H7 (cell line): ENCODE measurements around the gene FITM1. TPM values are rescaled to one million over a fixed set of nuclear protein-coding genes. Genes with fewer than 3 reads are reported as not detected.

Experiments
- DNase-seq: peaks from one replicate; pipeline ENCODE4 v3.0.0; 2012
- H3K27me3 ChIP-seq: 2 replicates; pipeline ENCODE4 v1.6.0; 2011; ENCODE audit warnings: mild to moderate bottlenecking, low read length; ENCODE audit not compliant: control insufficient read depth, insufficient read depth
- H3K36me3 ChIP-seq: replicated peaks from 2 replicates; pipeline ENCODE4 v1.5.1; 2011; ENCODE audit warnings: low read length; ENCODE audit not compliant: control insufficient read depth, insufficient read depth
- H3K4me3 ChIP-seq: 2 replicates; pipeline ENCODE4 v1.5.1; 2011; ENCODE audit warnings: low read depth, mild to moderate bottlenecking, control low read depth, low read length, moderate library complexity; ENCODE audit not compliant: insufficient read depth
- total RNA-seq: library from RNA; depleted of rRNA; stranded (reverse); fragments of >200 nt; shearing (Covaris generic); gene quantifications from 2 replicates; pipeline ENCODE4 v1.2.3, GENCODE V29; 2014

Gene FITM1
- total RNA-seq, 1 experiment from 2014 or later = not detected

GRCh38 chr14:24136684-24137528 lies 6.4 kb downstream of the FITM1 start:
- peaks cover 2% of the 10 kb centered on the region; the same call in 1 of the 2 replicates for H3K27me3 ChIP-seq
- H3K36me3 ChIP-seq = peaks cover 17% of the 10 kb centered on the region
- DNase-seq = peak; percentile 64
- peak overlapping the region; percentile 78 for H3K4me3 ChIP-seq

GRCh38 chr14:24137529-24138395 lies 7.3 kb downstream of the FITM1 start:
- no peak overlapping the region for H3K4me3 ChIP-seq
- H3K36me3 ChIP-seq = peaks cover 17% of the 10 kb centered on the region
- no peak for DNase-seq

GRCh38 chr14:24138396-24139271 lies 8.2 kb downstream of the FITM1 start:
- H3K36me3 ChIP-seq = peaks cover 17% of the 10 kb centered on the region
- peaks cover 2% of the 10 kb centered on the region; the same call in 1 of the 2 replicates for H3K27me3 ChIP-seq
- DNase-seq = no peak
- H3K4me3 ChIP-seq = no peak overlapping the region

More at GRCh38 chr14:24137529-24138395, 7.3 kb downstream of the FITM1 start:
- H3K27me3 ChIP-seq = peaks cover 2% of the 10 kb centered on the region; the same call in 1 of the 2 replicates

- Histone ChIP-seq H3K4me3 (no peak overlapping the region), H3K27me3 (peaks cover 2% of the 10 kb centered on the region; the same call in 1 of the 2 replicates), H3K36me3 (peaks cover 21% of the 10 kb centered on the region)
- DNase-seq = no peak
These were observed 8.9 kb downstream of the FITM1 start for GRCh38 chr14:24139272-24139934.

- peak; percentile 99 for DNase-seq
- H3K27me3 ChIP-seq = peaks cover 2% of the 10 kb centered on the region; the same call in 1 of the 2 replicates
- H3K4me3 ChIP-seq = peak within 1 kb of the TSS; percentile 85
- peaks cover 26% of the 10 kb centered on the region for H3K36me3 ChIP-seq
These were observed 10.8 kb downstream of the FITM1 start, which contains the start of gene EMC9 for GRCh38 chr14:24141097-24141880. Gene EMC9, minus strand, starts transcription at chr14:24141591. Its CDS starts 287 bp downstream, at chr14:24141304.

GRCh38 chr14:24143511-24143910 lies 13.1 kb downstream of the FITM1 start:
- DNase-seq = no peak
- H3K36me3 ChIP-seq = peaks cover 20% of the 10 kb centered on the region
- no peaks in the 10 kb centered on the region for H3K27me3 ChIP-seq
- H3K4me3 ChIP-seq = no peak overlapping the region

GRCh38 chr14:24144451-24144850 lies 14.0 kb downstream of the FITM1 start:
- DNase-seq = no peak
- H3K27me3 ChIP-seq = no peaks in the 10 kb centered on the region
- no peak overlapping the region for H3K4me3 ChIP-seq
- peaks cover 17% of the 10 kb centered on the region for H3K36me3 ChIP-seq

GRCh38 chr14:24145219-24145618 lies 14.8 kb downstream of the FITM1 start:
- H3K36me3 ChIP-seq = peaks cover 19% of the 10 kb centered on the region
- no peaks in the 10 kb centered on the region for H3K27me3 ChIP-seq
- no peak for DNase-seq
- H3K4me3 ChIP-seq = no peak overlapping the region

- Histone ChIP-seq H3K36me3 (peaks cover 23% of the 10 kb centered on the region), H3K27me3 (no peaks in the 10 kb centered on the region), H3K4me3 (peak overlapping the region; percentile 69)
- DNase-seq = no peak
These were observed 15.4 kb downstream of the FITM1 start for GRCh38 chr14:24145690-24146452.

- H3K36me3 ChIP-seq = peaks cover 29% of the 10 kb centered on the region
These were observed 16.1 kb downstream of the FITM1 start, which contains the start of gene PSME2 for GRCh38 chr14:24146453-24146977. Gene PSME2, minus strand, starts transcription at chr14:24146610. Its CDS starts 29 bp downstream, at chr14:24146581.

GRCh38 chr14:24146978-24147760 lies 16.7 kb downstream of the FITM1 start, which contains the start of gene RNF31:
Gene RNF31, plus strand, starts transcription at chr14:24147498. Its CDS starts 201 bp downstream, at chr14:24147699.
- peak; percentile 99 for DNase-seq
- Histone ChIP-seq H3K36me3 (peaks cover 34% of the 10 kb centered on the region), H3K27me3 (no peaks in the 10 kb centered on the region), H3K4me3 (peak within 1 kb of the TSS; percentile 84)

More at GRCh38 chr14:24146453-24146977, 16.1 kb downstream of the FITM1 start, which contains the start of gene PSME2:
- DNase-seq = peak; percentile 99
- peak within 1 kb of the TSS; percentile 84 for H3K4me3 ChIP-seq
- no peaks in the 10 kb centered on the region for H3K27me3 ChIP-seq
